NCI-H526 treated with DMSO at 0.1 percent for 48 hours (cell line): ENCODE measurements around the gene SPATA2.

Source experiments
- DNase-seq: peaks from one replicate; lab custom pipeline; 2025; lab: John Stamatoyannopoulos, UW

The SPATA2 gene

DNA sequence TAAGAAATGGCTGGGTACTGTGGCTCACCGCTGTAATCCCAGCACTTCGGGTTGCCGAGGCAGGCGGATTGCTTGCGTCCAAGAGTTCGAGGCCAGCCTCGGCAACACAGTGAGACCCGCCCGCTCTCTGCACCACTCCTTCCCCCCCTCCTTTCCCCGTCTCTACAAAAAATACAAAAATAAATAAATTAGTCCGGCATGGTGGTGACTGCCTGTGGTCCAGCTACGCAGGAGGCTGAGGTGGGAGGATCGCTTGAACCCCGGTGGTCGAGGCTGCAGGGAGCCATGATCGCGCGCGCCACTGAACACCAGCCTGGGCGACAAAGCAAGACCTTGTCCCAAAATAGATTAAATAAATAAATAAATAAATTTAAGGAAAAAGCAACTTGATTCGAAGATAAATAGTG, 20.4 kb upstream of the SPATA2 start:
- DNase-seq: no peak

DNA sequence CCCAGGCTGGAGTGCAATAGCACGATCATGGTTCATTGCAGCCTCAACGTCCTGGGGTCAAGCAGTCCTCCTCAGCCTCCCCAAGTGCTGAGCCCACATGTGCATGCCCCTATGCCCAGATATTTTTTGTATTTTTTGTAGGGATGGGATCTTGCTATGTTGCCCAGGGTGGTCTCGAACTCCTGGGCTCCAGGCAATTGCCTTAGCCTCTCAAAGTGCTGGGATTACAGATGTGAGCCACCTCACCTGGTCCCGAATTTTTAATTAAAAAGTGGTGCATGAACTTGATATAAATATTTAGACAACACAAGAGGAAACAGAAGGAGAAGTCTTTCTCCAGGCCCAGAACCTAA, 13.8 kb upstream of the SPATA2 start:
- no peak for DNase-seq

DNA sequence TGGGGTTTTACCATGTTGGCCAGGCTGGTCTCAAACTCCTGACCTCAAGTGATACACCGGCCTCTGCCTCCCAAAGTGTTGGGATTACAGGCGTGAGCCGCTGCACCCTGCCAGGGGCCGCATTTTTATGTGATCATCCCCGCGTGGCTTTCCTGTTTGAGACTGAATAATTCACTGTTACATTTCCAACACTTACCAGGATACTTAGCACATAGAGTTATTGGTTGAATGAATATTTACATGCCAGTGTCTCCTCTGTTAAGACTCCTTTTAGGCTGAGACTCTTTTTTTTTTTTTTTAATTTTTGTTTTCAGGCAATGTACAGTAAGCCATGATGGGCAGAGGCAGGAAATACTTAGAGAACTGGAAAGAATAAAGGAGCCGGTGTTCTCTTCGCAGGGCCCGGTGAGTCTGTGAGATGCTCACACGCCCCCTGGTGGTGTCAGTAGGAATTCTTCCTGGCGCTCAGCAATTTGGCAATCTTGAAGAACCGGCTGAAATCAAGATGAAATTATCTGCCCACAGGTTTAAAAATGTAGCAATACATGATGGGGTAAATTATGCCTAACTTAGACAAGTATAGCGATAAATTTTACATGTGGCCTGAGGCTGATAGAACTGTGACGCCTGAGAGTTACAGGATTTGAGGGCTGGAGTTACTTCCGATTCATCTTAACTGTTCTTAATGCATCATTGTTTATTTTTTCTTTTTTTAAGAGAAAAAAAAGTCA, 13.2 kb upstream of the SPATA2 start:
- DNase-seq: peak; percentile 47

DNA sequence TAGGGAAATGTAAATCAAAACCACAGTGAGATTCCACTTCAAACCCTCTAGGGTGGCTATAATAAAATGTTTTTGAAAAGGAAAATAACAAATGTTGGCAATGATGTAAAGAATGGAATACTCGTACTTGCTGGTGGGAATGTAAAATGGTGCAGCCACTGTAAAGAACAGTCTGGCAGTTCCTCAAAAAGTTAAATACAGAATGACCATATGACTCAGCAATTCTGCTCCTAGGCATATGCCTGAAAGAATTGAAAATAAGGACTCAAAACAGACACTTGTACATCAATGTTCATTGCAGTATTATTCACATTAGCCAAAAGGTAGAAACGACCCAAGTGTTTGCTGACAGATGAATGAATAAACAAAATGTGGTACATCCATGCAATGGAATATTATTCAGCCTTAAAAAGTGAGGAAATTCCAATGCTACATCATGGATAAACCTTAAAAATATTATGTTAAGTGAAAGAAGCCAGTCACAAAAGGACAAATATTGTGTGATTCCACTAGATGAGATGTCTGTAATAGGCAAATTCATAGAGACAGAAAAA, 10.6 kb upstream of the SPATA2 start:
- no peak for DNase-seq

DNA sequence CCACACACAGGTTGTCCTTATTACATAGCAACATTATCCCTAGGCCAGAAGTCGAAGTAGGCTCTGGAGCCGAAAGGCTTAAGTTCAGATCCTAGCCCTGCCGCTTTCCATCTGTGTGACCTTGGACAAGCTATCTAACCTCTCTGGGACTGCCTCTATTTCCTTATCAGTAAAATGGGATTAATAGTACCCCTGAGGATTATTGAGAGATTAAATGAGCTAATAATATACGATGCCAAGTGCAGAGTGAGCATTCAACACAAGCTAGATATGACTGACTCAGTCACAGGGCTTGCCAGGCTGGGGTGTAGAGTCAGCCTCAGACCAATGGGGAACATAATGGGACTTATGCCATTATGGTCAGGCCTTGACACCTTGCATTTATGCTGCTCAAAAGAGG, 8.9 kb upstream of the SPATA2 start:
- DNase-seq: no peak

DNA sequence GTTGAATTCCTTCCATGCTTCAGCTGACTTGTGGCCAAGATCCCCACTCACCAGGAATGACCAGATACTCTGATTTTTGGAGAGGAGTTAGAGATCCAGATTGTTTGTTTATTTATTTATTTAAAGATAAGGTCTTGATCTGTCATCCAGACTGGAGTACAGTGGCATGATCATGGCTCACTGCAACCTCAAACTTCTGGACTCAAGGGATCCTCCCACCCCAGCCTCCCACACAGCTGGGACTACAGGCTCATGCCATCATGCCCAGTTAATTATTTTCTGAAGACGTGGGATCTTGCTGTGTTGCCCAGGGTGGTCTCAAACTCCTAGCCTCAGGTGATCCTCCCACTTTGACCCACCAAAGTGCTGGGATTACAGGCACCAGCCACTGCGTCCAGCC, 4.1 kb upstream of the SPATA2 start:
- no peak for DNase-seq

DNA sequence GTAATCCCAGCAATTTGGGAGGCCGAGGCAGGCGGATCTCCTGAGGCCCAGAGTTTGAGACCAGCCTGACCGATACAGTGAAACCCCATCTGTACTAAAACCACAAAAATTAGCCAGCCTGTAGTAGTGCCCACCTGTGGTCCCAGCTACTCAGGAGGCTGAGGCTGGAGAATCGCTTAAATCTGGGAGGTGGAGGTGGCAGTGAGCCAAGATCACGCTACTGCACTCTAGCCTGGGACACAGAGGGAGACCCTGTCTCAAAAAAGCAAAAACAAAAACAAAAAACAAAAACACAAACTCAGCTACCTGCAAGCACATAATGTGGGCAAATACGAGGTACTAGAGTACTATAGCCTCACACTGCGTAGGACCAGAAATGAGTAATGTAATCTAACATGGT, 3.7 kb upstream of the SPATA2 start:
- no peak for DNase-seq

DNA sequence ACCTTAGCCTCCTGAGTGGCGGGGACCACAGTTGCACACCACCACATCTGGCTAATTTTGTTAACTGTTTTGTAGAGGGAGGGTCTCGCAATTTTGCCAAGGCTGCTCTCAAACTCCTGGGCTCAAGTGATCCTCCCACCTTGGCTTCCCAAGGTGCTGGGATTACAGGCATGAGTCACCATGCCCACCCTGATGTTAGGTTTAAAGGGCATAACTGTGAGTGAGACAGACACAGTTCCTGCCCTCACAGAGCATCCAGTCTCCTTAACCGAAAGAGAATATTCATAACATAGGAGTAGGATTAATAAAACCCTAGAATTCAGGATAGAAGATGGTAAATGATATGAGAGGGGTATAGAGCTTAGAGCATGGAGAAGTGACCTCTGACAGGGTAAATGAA, 3.1 kb upstream of the SPATA2 start:
- no peak for DNase-seq

DNA sequence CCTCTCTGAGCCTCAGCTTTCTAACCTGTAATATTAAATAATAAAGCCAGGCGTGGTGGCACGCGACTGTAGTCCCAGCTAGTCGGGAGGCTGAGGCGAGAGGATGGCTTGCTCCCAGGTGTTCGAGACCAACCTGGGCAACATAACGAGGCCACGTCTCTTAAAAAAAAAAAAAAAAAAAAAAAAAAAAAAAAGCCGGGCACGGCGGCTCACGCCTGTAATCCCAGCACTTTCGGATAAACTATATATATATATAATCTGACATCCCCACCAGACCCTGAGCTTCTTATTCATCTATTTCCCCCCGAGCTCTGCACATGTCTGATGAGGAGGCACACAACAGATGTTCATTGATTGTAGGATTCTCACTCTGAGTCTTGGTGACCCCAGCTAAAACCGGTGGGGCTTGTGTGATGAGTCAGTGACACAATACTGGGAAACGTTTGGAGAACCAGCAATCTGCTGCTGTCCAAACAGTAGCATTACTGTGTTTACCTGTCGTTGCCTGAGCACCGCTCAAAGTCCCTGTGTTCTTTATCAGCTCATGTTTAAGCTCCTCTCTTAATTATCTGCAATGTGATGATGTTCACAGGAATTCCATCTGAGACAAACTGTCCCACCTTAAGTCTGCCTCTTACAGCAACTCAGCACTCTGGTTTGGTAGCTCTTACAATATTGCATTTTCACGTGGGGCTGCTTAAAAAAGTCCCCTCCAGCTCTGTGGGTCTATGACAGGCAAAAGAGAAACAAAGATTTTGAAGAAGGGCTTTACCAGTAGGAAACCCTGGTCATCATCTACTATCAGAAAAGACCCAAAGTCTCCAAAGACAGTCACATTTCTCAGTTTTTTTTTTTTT, 1.0 kb upstream of the SPATA2 start:
- no peak for DNase-seq

DNA sequence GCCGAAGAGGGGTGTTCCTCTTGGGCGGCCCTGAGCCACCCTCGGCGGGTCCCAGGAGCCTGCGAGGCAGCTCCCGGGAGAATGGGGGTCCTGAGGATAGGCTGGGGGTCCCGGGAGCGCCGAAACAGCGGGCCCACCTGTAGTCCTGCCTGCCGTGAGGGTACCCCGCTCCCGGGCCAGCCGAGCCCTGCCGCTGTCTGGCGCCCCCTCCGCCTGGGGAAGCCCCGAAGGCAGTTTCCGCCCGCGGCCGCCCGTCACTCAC, 280 bp downstream of the SPATA2 start:
- no peak for DNase-seq

DNA sequence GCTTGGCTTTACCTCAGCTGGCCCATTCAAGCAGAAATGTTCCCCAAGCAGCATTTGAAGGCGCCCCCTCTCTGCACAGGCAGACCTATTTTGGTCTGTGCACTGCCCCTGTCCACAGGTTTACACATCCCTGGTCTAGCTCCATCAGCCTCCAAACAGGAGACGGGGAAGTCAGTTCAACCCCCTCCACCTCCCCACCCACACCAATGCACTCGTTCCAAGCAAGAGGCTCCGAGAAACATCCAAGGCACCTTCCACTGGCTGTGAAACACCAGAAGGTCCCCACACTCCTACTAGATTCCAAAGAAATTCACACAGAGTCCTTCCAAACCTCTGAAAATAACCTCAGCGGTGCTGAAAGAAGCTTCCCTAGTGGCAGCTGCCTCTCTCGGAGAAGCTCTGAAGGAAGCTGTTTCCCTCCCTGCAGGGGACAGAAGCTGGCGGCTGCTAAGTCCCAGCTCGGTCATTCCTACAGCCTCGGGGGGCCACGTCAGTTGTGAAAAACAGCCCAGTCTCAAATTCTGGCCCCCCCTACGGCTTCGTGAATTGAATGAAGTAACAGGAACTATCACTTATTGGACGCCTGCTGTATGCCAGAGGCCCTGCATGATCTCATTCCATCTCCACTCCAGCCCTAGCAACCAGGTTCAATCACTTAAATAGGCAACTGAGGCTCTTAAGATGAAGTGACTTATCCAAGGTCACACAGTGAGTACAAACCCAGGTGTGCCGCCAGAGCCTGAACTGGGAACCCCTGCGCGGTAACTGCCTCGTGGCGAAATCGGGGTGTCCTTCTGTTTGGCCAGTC, 815 bp downstream of the SPATA2 start:
- no peak for DNase-seq

DNA sequence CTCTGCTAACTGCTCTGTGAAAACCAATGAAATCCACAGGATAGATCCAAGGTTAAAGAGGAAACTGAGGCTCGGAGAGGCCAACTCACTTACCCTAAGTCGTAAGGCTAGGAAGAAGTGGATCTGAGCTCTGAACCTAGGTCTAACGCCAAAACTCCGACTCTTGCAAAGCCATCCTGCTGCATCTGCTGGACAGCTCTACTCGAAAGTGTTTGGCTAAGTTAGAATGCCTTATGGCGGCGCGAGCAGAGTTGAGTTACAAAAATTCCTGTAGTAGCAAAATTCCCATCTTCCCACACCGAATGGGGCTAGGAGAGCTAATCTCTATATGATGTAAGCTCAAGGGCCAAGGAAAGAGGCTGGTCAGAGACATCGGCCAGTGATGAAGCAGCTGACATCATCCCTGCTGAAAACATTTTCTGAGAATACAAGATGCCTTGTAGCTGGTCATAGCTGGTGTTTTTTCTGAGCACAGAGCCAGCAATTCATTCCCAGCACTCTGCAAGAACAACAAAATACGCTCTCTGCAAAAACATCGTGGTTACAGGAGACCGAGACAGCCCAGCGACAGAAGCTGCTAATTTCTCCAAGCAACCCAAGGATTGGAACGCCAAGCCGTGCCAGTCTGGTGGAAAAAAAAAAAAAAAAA, 1.8 kb downstream of the SPATA2 start:
- DNase-seq: no peak

DNA sequence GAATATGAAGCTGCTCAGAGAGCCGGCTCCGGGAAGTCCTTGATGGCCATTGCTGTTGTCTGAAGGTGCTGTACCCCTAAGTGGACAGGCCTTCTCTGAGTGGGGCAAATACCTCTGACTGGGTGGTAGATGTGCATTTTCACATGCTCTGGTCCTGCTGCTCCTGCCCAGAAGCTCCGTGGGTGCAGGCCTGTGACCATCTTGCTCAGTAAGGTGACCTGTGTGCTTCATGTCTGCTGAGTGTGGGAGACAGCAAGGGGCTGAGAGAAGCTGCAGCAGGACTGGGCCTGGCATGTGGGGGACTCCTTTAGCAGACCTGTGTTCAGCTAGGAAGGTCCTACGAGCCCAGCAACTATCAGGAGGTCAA, 5.0 kb downstream of the SPATA2 start:
- no peak for DNase-seq

DNA sequence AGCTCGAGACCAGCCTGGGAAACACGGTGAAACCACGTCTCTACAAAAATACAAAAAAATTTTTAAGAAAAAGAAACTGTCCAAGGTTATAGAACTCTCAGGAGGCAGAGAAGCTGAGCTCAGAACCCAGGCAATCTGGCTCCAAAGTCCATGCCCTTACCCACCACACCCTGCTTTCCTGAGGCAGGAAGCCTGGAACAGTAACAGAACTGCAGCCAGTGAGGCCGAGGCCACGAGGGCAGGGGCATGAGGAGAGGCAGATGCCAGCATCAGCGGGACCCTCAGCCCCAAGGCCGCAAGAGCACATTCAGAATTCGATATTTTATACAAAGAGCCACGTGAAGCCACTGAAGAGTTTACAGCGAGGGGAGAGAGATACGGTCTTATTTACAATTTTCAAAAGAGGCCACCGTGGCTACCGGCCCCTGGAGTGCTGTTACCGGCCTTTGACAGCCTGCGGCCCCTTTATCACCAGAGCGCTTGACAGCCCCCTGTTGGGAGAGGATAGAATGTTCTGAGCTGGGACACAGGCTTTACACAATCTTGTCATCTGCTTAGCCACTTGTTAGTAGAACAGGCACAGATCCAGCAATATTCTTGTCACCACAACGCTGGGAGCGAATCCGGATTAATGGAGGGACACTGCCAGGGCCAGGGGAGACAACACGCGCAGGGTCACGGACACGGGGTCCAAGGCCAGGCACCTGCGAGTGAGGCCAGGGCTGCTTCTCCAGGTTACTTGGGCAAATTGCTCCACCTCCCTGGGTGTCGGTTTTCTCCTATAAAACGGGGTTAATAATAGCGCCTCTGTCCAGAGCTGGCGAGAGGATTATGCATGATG, 5.6 kb downstream of the SPATA2 start:
- no peak for DNase-seq

DNA sequence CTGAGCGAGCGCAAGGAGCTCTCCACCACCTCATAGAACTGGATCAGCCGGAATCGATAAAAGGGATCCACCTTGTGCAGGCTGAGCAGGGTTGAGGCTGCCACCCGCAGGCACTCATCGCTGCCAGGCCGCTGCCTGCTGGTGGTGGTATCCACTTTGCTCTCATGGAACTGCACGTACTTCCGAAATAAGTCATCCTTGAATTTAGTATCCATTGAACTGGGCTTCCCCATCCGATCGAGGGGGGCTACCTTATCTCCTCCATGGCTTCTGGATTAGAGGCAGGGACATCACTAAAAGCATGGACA, 7.1 kb downstream of the SPATA2 start:
- no peak for DNase-seq

DNA sequence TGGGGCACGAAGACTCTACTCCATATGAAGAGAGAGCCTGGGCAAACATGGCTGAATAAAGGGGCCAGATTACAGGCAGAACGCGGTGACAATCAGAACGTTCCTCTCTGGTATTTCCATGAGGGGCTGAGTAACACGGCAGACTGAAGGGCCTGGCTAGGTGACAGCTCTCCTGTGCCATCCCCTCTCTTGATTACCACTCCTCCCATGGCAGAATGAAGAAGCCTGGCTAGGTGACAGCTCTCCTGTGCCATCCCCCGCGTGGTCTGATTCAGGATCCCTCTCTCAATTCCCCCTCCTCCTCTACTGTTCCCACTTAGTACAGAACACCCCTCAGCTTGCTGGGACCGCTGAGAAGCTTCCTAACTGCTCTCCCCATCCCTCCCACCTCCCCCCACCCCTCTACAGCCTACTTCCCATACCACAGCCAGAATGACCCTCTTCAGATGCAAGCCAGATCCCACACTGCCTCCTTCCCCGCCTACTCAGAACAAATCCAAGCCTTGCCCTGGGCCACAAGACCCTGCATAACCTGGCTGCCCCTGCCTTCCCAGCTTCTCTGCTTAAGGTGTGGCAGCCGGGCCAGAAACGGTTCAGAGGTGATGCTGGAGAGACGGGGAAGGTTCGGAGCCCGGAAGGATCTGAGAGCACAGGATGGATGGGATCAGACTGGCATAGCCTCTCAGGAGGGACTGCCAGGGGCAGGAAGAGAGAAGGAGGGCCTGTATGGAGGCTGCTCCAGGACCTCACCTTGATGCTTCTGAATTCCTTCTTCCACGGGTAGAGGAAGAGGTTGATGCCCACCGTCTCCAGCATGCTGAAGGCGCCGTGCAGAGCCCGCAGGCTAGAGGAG, 7.7 kb downstream of the SPATA2 start:
- DNase-seq: no peak

DNA sequence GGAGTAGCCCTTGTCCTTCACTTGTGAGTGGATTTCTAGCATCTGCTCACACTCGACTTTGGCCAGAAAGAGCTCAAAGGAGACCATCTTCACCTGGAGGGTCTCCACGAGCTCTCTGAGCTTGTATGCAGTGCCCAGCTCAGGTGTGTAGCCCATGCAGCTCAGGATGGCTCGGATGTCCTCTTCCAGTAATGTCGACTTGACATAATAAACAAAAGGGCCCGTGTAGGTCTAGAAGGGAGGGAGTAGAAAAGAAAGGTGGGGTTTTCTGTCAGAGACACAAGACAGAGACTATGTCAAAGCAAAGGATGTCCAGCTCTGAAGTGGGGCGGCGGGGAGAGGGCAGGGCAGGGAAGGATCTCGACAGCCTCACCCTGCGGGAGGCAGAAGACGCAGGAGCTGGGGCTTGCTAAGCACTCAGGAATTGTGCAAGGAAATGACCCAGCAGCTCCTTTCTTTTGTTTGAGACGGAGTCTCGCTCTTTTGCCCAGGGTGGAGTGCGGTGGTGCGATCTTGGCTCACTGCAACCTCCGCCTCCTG, 8.6 kb downstream of the SPATA2 start:
- no peak for DNase-seq

DNA sequence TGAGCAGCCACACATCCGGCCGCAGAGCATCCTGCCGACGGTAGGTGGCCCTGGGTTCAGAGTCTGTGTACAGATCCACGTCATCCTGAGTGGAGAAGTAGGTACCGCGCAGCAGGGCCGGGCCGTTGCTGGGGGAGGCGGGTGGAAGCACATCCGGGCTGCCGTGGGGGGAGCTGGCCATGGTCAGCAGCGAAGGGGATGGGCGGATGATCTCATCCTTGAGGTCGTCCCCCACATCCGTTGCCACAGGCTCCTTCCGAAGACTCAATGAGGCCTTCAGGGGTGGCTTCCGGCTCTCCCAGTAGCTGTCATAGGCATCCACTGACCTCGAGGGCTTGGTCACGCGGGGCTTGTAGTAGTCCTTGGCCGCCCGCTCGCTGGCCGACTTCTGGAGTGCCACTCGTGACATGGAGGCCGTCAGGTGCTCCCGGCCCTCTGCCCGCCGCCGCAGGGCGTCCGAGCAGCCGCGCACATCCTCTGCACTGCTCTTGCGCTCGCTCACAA, 9.2 kb downstream of the SPATA2 start:
- DNase-seq: no peak

DNA sequence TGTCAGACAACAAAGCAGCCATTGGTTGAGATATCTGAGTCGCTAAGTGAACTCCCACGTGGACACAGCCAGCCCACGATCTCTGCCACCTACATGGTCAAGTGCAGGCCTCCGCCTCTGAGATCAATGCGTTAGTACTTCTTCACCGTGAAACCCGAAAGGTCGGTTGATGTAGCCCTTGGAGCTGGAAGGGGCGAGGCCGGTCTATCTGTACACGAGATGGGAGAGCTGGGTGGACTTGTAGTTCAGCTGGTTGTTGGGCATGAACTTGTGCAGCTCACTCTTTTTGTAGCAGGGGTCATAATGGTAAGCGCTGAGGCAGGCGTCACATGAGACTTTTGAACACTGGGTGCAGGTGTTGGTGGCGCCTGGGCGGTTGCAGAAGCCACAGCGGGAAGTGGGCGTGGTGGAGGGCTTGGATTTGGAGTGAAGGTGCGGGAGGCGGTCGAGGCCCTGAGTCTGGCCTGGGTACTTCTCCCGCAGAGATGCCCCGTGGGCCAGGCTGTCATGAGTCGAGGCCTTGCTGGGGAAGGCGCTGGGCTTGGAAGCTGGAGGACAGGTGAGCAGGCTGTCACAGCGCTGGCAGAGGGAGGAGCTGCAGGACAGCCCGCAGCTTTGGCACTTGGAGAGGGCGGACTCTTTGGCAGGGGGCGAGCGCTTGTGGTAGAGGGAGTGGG, 9.8 kb downstream of the SPATA2 start:
- DNase-seq: no peak
